Liver (tissue), 9 donors: ENCODE results near the gene GRIN1. TPM values are rescaled to one million over a fixed set of nuclear protein-coding genes. Genes with fewer than 3 reads are reported as not detected.
A peak's percentile ranks its signal among the peaks of the same experiment; 100 is the strongest.

ENCODE experiments used
- DNase-seq: peaks from one replicate; pipeline ENCODE4 v3.0.0-alpha.2; 2017; ENCODE audit warnings: low spot score
- H3K27ac ChIP-seq, 2 donors: one replicate each; pipeline ENCODE4 v1.7.0; 2013; ENCODE audit warnings: inconsistent platforms in 2 of 2, low read length in 2 of 2, control low read depth in 1 of 2, low read depth in 1 of 2, mild to moderate bottlenecking in 1 of 2
- H3K27me3 ChIP-seq, 4 donors: one replicate each; pipeline versions ENCODE4 v1.6.1 to v1.7.0; 2013; ENCODE audit warnings: low read length in 3 of 4, inconsistent platforms in 1 of 4, mild to moderate bottlenecking in 1 of 4, moderate library complexity in 1 of 4; ENCODE audit not compliant: control insufficient read depth in 4 of 4, insufficient read depth in 4 of 4
- H3K36me3 ChIP-seq, 4 donors: one replicate each; pipeline versions ENCODE4 v1.6.1 to v1.7.0; 2013; ENCODE audit warnings: low read length in 3 of 4, mild to moderate bottlenecking in 3 of 4, low read depth in 1 of 4, moderate library complexity in 1 of 4; ENCODE audit not compliant: control insufficient read depth in 4 of 4, insufficient read depth in 3 of 4
- H3K4me1 ChIP-seq, 4 donors: one replicate each; pipeline versions ENCODE4 v1.6.1 to v1.7.0; 2013; ENCODE audit warnings: low read length in 3 of 4, mild to moderate bottlenecking in 3 of 4, moderate library complexity in 1 of 4; ENCODE audit not compliant: control insufficient read depth in 4 of 4, insufficient read depth in 4 of 4
- H3K4me3 ChIP-seq, 3 donors: one replicate each; pipeline versions ENCODE4 v1.6.1 to v1.7.0; 2013; ENCODE audit warnings: low read length in 3 of 3, control low read depth in 1 of 3, low read depth in 1 of 3, mild to moderate bottlenecking in 1 of 3
- H3K9ac ChIP-seq, 2 donors: one replicate each; pipeline ENCODE4 v1.7.0; 2013; ENCODE audit warnings: low read length in 2 of 2, mild to moderate bottlenecking in 2 of 2, moderate library complexity in 2 of 2, control low read depth in 1 of 2, low read depth in 1 of 2
- H3K9me3 ChIP-seq, 4 donors: one replicate each; pipeline versions ENCODE4 v1.6.1 to v1.7.0; 2013; ENCODE audit warnings: low read length in 3 of 4; ENCODE audit not compliant: control insufficient read depth in 4 of 4
- ATF3 ChIP-seq: IDR thresholded peaks from 2 replicates; pipeline ENCODE4 v1.6.1; 2016; ENCODE audit warnings: antibody characterized with exemption
- EGR1 ChIP-seq, 2 donors: IDR thresholded peaks; 2 replicates each; pipeline ENCODE4 v1.6.1; 2016 to 2018; ENCODE audit warnings: antibody characterized with exemption in 2 of 2, low read depth in 2 of 2
- FOXA2 ChIP-seq: IDR thresholded peaks from 2 replicates; pipeline ENCODE4 v1.6.1; 2016; ENCODE audit warnings: antibody characterized with exemption
- GABPA ChIP-seq, 2 donors: IDR thresholded peaks in 1 of 2; conservative IDR thresholded peaks in 1 of 2; 2 replicates each; pipeline ENCODE4 v1.6.1; 2016; ENCODE audit warnings: antibody characterized with exemption in 2 of 2, mild to moderate bottlenecking in 1 of 2, moderate library complexity in 1 of 2
- HNF4A ChIP-seq, 2 donors: conservative IDR thresholded peaks; 2 replicates each; pipeline ENCODE4 v1.6.1; 2016; ENCODE audit warnings: antibody characterized with exemption in 2 of 2, mild to moderate bottlenecking in 2 of 2
- HNF4G ChIP-seq: IDR thresholded peaks from 2 replicates; pipeline ENCODE4 v1.6.1; 2016; ENCODE audit warnings: antibody characterized with exemption
- JUND ChIP-seq, 2 donors: IDR thresholded peaks; 2 replicates each; pipeline ENCODE4 v1.6.1; 2016; ENCODE audit warnings: antibody characterized with exemption in 2 of 2
- MAX ChIP-seq: IDR thresholded peaks from 2 replicates; pipeline ENCODE4 v1.6.1; 2016; ENCODE audit warnings: antibody characterized with exemption
- NR2F2 ChIP-seq: IDR thresholded peaks from 2 replicates; pipeline ENCODE4 v1.6.1; 2016; ENCODE audit warnings: antibody characterized with exemption
- RAD21 ChIP-seq, 2 donors: IDR thresholded peaks; 2 replicates each; pipeline ENCODE4 v1.6.1; 2016; ENCODE audit warnings: antibody characterized with exemption in 2 of 2, mild to moderate bottlenecking in 2 of 2
- REST ChIP-seq: IDR thresholded peaks from 2 replicates; pipeline ENCODE4 v1.6.1; 2016; ENCODE audit warnings: antibody characterized with exemption, mild to moderate bottlenecking
- YY1 ChIP-seq: IDR thresholded peaks from 2 replicates; pipeline ENCODE4 v1.6.1; 2016; ENCODE audit warnings: antibody characterized with exemption, mild to moderate bottlenecking
- WGBS: extraction: QIAGEN DNeasy Blood & Tissue Kit; methylation state at CpG from one replicate; pipeline ENCODE4 v1.1.7; 2013; 5-methylcytosine and 5-hydroxymethylcytosine counted together
- polyA plus RNA-seq, 2 donors: library from polyadenylated mRNA; stranded (reverse) in 1 of 2; unstranded in 1 of 2; fragments of 200-250 nt in 1 of 2; fragments of >200 nt in 1 of 2; fragmentation: Nextera tagmentation in 1 of 2; extraction: Ambion mirVana in 1 of 2; gene quantifications; one replicate each; pipeline versions ENCODE4 v1.2.1 to v1.2.3, GENCODE V29; 2013 to 2015
- total RNA-seq, 2 donors: library from RNA; depleted of rRNA; stranded (reverse); fragments of >200 nt; gene quantifications; one replicate each; pipeline ENCODE4 v1.2.3, GENCODE V29; 2014
- TF ChIP-seq, protein P1 (sequence below): fragments of 150-350 bp; IDR thresholded peaks from 2 replicates; pipeline ENCODE4 v1.5.1; 2017; ENCODE audit warnings: improper control_type of control experiment, low read depth, low read length; ENCODE audit not compliant: missing input control
- donor health status: healthy.
- donor health status: healthy.
- donor health status: healthy.
- donor health status: healthy.
- donor health status: healthy.

The GRIN1 gene
- total and polyA plus RNA-seq, 4 donors: 0.05 TPM; not detected in 3

GRCh38 chr9:137127301-137128157 lies 11.4 kb upstream of the GRIN1 start:
- peak overlapping the region in 1 of 2 donors; percentile 37 for H3K9ac ChIP-seq
- peaks cover 0 to 1% (median 0%) of the 10 kb centered on the region in 4 donors for H3K9me3 ChIP-seq
- H3K27ac ChIP-seq: peak overlapping the region in 1 of 2 donors; percentile 19
- H3K4me1 ChIP-seq: peaks cover 6 to 28% (median 17%) of the 10 kb centered on the region in 4 donors
- no peaks in the 10 kb centered on the region for H3K36me3 ChIP-seq
- 29% methylated on average over 24 of the region's 24 CpGs for WGBS
- no peak for TF ChIP-seq JUND (IDR thresholded peaks at IDR 0.05)
- no peak for TF ChIP-seq ATF3
- TF ChIP-seq, protein P1, sequence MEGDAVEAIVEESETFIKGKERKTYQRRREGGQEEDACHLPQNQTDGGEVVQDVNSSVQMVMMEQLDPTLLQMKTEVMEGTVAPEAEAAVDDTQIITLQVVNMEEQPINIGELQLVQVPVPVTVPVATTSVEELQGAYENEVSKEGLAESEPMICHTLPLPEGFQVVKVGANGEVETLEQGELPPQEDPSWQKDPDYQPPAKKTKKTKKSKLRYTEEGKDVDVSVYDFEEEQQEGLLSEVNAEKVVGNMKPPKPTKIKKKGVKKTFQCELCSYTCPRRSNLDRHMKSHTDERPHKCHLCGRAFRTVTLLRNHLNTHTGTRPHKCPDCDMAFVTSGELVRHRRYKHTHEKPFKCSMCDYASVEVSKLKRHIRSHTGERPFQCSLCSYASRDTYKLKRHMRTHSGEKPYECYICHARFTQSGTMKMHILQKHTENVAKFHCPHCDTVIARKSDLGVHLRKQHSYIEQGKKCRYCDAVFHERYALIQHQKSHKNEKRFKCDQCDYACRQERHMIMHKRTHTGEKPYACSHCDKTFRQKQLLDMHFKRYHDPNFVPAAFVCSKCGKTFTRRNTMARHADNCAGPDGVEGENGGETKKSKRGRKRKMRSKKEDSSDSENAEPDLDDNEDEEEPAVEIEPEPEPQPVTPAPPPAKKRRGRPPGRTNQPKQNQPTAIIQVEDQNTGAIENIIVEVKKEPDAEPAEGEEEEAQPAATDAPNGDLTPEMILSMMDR: no peak
- TF ChIP-seq MAX: no peak
- no peak for TF ChIP-seq FOXA2
- TF ChIP-seq GABPA (IDR thresholded peaks at IDR 0.05 in 1 of 2, conservative IDR thresholded peaks at IDR 0.05 in 1 of 2): peak; percentile 16 to 22
- TF ChIP-seq RAD21 (IDR thresholded peaks at IDR 0.05): no peak
- no peaks in the 10 kb centered on the region for H3K27me3 ChIP-seq
- peak overlapping the region in 1 of 3 donors; percentile 14 for H3K4me3 ChIP-seq
- peak; percentile 62 for DNase-seq

- H3K36me3 ChIP-seq: no peaks in the 10 kb centered on the region
- no peak overlapping the region for H3K9ac ChIP-seq
- H3K27ac ChIP-seq: no peak overlapping the region
- DNase-seq: no peak
- no peaks in the 10 kb centered on the region for H3K27me3 ChIP-seq
- TF ChIP-seq EGR1 (IDR thresholded peaks at IDR 0.05; ENCODE audit: low read depth in 2 of 2) (no peak), HNF4A (conservative IDR thresholded peaks at IDR 0.05) (no peak), YY1 (no peak), REST (no peak), NR2F2 (no peak), MAX (no peak), ATF3 (no peak), GABPA (IDR thresholded peaks at IDR 0.05 in 1 of 2, conservative IDR thresholded peaks at IDR 0.05 in 1 of 2) (no peak), FOXA2 (no peak), HNF4G (no peak)
- TF ChIP-seq, protein P1: no peak
- peaks cover 6 to 28% (median 17%) of the 10 kb centered on the region in 4 donors for H3K4me1 ChIP-seq
- WGBS: 68% methylated on average over 19 of the region's 19 CpGs
- H3K9me3 ChIP-seq: peaks cover 0 to 1% (median 0%) of the 10 kb centered on the region in 4 donors
- peak overlapping the region in 1 of 3 donors; percentile 64 for H3K4me3 ChIP-seq
Observed at GRCh38 chr9:137128158-137128861, 10.6 kb upstream of the GRIN1 start.
